ENCODE data around the gene PGR. TPM values are rescaled to one million over a fixed set of nuclear protein-coding genes. Genes with fewer than 3 reads are reported as not detected.

PGR gene
- total RNA-seq, 1 donor from 2014 or later: under 0.01 TPM

DNA sequence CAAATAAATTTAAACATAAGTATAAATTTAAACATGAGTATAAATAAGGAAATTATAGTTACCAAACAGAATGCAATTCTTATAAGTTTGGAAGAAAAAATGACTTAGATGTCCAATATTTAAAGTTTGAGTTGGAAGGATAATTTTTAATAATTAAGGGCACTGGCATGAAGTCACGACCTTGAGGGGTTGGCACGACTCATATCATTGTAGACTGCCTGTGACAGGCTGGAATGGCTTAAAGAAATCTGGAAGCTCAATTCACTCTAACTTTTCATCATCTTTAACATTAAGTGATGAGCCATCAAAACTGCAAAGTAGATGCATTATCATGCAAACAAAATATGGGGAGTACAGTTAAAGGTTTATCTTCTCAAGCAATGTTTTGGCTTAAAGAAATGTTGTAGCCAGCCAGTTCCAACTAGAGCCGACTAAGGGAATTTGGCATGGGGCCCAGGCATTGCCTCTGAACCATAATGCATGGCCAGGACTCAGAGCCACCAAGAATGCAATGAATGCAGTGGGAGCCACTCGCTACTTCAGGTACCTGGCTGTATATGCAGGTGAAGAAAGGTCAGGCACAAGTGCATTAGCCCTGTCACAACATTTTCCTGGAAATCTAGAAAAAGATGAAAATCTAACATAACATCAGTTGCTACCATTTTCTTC is 33.4 kb downstream of the PGR start:
- no peak overlapping the region for H3K4me3 ChIP-seq (ENCODE audit: low read depth, low read length)
- TF ChIP-seq, protein P1, sequence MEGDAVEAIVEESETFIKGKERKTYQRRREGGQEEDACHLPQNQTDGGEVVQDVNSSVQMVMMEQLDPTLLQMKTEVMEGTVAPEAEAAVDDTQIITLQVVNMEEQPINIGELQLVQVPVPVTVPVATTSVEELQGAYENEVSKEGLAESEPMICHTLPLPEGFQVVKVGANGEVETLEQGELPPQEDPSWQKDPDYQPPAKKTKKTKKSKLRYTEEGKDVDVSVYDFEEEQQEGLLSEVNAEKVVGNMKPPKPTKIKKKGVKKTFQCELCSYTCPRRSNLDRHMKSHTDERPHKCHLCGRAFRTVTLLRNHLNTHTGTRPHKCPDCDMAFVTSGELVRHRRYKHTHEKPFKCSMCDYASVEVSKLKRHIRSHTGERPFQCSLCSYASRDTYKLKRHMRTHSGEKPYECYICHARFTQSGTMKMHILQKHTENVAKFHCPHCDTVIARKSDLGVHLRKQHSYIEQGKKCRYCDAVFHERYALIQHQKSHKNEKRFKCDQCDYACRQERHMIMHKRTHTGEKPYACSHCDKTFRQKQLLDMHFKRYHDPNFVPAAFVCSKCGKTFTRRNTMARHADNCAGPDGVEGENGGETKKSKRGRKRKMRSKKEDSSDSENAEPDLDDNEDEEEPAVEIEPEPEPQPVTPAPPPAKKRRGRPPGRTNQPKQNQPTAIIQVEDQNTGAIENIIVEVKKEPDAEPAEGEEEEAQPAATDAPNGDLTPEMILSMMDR (IDR thresholded peaks at IDR 0.05; ENCODE audit: insufficient read depth, low read length, poor library complexity, severe bottlenecking): no peak
- no peaks in the 10 kb centered on the region for H3K27me3 ChIP-seq (ENCODE audit: control insufficient read depth, insufficient read depth, low read length)
- H3K36me3 ChIP-seq (ENCODE audit: control insufficient read depth, insufficient read depth, low read length): no peaks in the 10 kb centered on the region
- no peak for DNase-seq (ENCODE audit: low read depth)

DNA sequence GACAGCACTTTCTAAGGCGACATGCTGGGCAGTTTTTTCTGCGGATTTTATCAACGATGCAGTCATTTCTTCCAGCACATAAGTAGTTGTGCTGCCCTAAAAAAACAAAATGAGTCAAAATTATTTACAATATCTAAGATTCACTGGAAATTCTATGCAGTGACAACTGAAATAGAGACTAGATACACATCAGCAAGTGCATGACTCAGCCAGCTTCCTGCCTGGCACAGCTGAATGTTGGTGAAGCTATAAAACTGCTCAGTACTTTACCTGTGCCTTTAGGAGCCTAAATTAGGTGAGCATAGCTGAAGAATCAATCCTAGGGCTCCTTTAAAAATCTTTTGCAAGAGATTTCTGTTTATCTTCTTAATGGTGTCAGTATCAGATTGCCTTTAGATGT is 37.8 kb downstream of the PGR start:
- no peaks in the 10 kb centered on the region for H3K36me3 ChIP-seq (ENCODE audit: control insufficient read depth, insufficient read depth, low read length)
- H3K27me3 ChIP-seq (ENCODE audit: control insufficient read depth, insufficient read depth, low read length): no peaks in the 10 kb centered on the region
- DNase-seq (ENCODE audit: low read depth): no peak
- TF ChIP-seq, protein P1 (IDR thresholded peaks at IDR 0.05; ENCODE audit: insufficient read depth, low read length, poor library complexity, severe bottlenecking): no peak
- no peak overlapping the region for H3K4me3 ChIP-seq (ENCODE audit: low read depth, low read length)

DNA sequence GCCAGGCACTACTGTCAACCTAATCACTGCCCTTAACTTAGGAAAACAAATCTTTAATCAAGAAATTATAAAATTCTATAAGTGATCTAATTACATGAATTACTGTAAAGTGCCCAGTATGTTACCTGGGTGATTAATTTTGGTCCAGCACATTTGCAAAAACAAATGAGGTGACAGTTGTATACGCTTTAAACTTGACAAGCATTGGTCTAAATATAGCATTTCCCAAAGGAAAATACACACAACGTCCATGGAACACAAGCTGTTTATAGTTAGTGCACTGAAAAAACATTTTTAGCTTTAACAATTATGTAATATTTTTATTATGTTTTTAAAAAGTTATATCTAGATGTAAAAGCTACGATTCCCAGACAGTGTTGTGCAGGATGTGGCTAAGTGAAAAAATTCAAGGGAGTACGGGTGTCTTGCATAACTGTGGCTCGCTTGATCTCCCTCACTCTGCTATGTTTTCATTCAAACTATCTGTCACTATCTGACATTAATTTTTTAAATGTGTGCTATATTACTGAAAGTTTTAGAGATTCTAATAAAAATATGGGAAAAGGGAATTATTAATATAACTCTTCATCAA is 38.8 kb downstream of the PGR start:
- H3K27me3 ChIP-seq (ENCODE audit: control insufficient read depth, insufficient read depth, low read length): no peaks in the 10 kb centered on the region
- TF ChIP-seq, protein P1 (IDR thresholded peaks at IDR 0.05; ENCODE audit: insufficient read depth, low read length, poor library complexity, severe bottlenecking): no peak
- H3K36me3 ChIP-seq (ENCODE audit: control insufficient read depth, insufficient read depth, low read length): no peaks in the 10 kb centered on the region
- no peak overlapping the region for H3K4me3 ChIP-seq (ENCODE audit: low read depth, low read length)
- DNase-seq (ENCODE audit: low read depth): no peak

DNA sequence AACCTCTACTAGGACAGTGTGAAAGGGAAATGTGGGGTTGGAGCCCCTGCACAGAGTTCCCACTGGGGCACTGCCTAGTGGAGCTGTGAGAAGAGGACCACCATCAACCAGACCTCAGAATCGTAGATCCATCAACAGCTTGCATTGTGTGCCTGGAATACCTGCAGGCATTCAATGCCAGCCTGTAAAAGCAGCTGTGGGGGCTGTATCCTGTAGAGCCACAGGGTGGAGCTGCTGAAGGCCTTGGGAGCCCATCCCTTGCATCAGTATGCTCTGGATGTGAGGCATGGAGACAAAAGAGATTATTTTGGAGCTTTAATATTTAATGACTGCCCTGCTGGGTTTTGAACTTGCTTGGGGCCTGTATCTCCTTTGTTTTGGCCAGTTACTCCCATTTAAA is 46.3 kb downstream of the PGR start:
- H3K27me3 ChIP-seq (ENCODE audit: control insufficient read depth, insufficient read depth, low read length): no peaks in the 10 kb centered on the region
- DNase-seq (ENCODE audit: low read depth): no peak
- TF ChIP-seq, protein P1 (IDR thresholded peaks at IDR 0.05; ENCODE audit: insufficient read depth, low read length, poor library complexity, severe bottlenecking): no peak

DNA sequence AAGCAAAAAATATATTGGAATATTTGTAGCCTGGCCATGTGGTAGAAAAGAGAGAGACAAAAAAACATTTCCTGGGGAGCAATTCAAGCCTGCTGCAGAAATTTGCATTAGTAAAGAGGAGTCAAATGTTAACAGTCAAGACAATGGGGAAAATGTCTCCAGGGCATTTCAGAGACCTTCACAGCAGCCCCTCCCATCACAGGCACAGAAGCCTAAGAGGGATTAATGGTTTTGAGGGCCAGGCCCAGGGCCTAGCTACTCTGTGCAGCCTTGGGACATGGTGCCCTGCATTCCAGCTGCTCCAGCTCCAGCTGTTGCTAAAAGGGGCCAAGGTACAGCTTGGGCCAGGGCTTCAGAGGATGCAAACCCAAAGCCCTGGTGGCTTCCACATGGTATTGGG is 46.8 kb downstream of the PGR start:
- no peaks in the 10 kb centered on the region for H3K27me3 ChIP-seq (ENCODE audit: control insufficient read depth, insufficient read depth, low read length)
- H3K36me3 ChIP-seq (ENCODE audit: control insufficient read depth, insufficient read depth, low read length): no peaks in the 10 kb centered on the region
- no peak overlapping the region for H3K4me3 ChIP-seq (ENCODE audit: low read depth, low read length)
- DNase-seq (ENCODE audit: low read depth): no peak
- TF ChIP-seq, protein P1 (IDR thresholded peaks at IDR 0.05; ENCODE audit: insufficient read depth, low read length, poor library complexity, severe bottlenecking): no peak

More for the DNA sequence above, 46.3 kb downstream of the PGR start:
- Histone ChIP-seq H3K36me3 (ENCODE audit: control insufficient read depth, insufficient read depth, low read length) (no peaks in the 10 kb centered on the region), H3K4me3 (ENCODE audit: low read depth, low read length) (no peak overlapping the region)

DNA sequence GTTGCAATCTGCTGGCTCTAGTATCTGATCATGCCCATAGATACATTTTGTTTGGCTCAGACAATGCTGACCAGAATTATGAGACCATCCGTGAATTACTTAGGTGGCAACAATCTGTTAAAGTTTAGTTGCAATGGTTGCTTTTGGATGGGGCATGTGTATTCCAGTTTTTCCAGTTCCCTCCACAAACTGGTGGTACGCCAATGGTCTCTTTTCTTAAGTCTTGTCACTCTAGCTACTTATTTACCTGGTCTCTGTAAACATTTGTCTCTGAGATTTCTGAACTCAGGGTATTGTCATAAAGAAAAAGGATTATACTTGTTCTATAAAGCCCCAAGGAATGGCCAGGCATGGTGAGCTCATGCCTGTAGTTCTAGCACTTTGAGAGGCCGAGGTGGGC is 65.9 kb downstream of the PGR start:
- H3K36me3 ChIP-seq (ENCODE audit: control insufficient read depth, insufficient read depth, low read length): no peaks in the 10 kb centered on the region
- no peak overlapping the region for H3K4me3 ChIP-seq (ENCODE audit: low read depth, low read length)
- TF ChIP-seq, protein P1 (IDR thresholded peaks at IDR 0.05; ENCODE audit: insufficient read depth, low read length, poor library complexity, severe bottlenecking): no peak
- H3K27me3 ChIP-seq (ENCODE audit: control insufficient read depth, insufficient read depth, low read length): no peaks in the 10 kb centered on the region
- DNase-seq (ENCODE audit: low read depth): no peak

Data from kidney epithelial cell (primary cell).